GM23338 (cell line): Measurements from ENCODE around the gene CD247. TPM values are rescaled to one million over a fixed set of nuclear protein-coding genes. Genes with fewer than 3 reads are reported as not detected.

Source experiments
- ATAC-seq: fragments of 200-7000 bp; cut with Tn5 transposase; 3 replicates; pipeline ENCODE4 v1.9.1; 2020
- DNase-seq: peaks from one replicate; pipeline ENCODE4 v3.0.0-alpha.2; 2015; ENCODE audit warnings: low spot score
- H2AFZ ChIP-seq: fragments of 200-600 bp; sonication (generic); 2 replicates; pipeline ENCODE4 v1.8.0; 2016; ENCODE audit warnings: antibody characterized with exemption, mild to moderate bottlenecking, moderate library complexity
- H3F3A ChIP-seq: fragments of 200-600 bp; sonication (generic); replicated peaks from 2 replicates; pipeline ENCODE4 v1.8.0; 2017; ENCODE audit warnings: antibody characterized with exemption, mixed run types, low read depth
- H3K27ac ChIP-seq: fragments of 200-600 bp; sonication (generic); 2 replicates; pipeline ENCODE4 v1.6.1; 2016; ENCODE audit warnings: low read depth
- H3K27me3 ChIP-seq: fragments of 200-600 bp; sonication (generic); 2 replicates; pipeline ENCODE4 v1.8.0; 2016; ENCODE audit warnings: mild to moderate bottlenecking, mixed run types, moderate library complexity; ENCODE audit not compliant: insufficient read depth
- H3K36me3 ChIP-seq: fragments of 200-600 bp; sonication (generic); 2 replicates; pipeline ENCODE4 v1.8.0; 2016; ENCODE audit warnings: mild to moderate bottlenecking; ENCODE audit not compliant: insufficient read depth
- H3K4me1 ChIP-seq: fragments of 200-600 bp; sonication (generic); 2 replicates; pipeline ENCODE4 v1.8.0; 2016; ENCODE audit warnings: mild to moderate bottlenecking, moderate library complexity; ENCODE audit not compliant: insufficient read depth
- H3K4me2 ChIP-seq: fragments of 200-600 bp; sonication (generic); 2 replicates; pipeline ENCODE4 v1.7.1; 2017; ENCODE audit warnings: mixed run types
- H3K4me3 ChIP-seq: fragments of 200-600 bp; sonication (generic); 2 replicates; pipeline ENCODE4 v1.6.1; 2016; ENCODE audit warnings: mixed run types
- H3K79me2 ChIP-seq: fragments of 200-600 bp; sonication (generic); replicated peaks from 2 replicates; pipeline ENCODE4 v1.8.0; 2017; ENCODE audit warnings: mild to moderate bottlenecking; ENCODE audit not compliant: insufficient read depth
- H3K9me2 ChIP-seq: fragments of 200-600 bp; sonication (generic); 2 replicates; pipeline ENCODE4 v1.8.0; 2017; ENCODE audit not compliant: insufficient read depth
- H4K20me1 ChIP-seq: fragments of 200-600 bp; sonication (generic); replicated peaks from 2 replicates; pipeline ENCODE4 v1.8.0; 2017; ENCODE audit warnings: mild to moderate bottlenecking; ENCODE audit not compliant: insufficient read depth
- H3K27ac Mint-ChIP-seq: 2 replicates; pipeline ENCODE4 v1.8.0; 2020; ENCODE audit warnings: inconsistent platforms, mild to moderate bottlenecking, moderate library complexity, mixed read lengths
- H3K27me3 Mint-ChIP-seq: 3 replicates; pipeline ENCODE4 v1.8.0; 2022; ENCODE audit warnings: low read depth, mild to moderate bottlenecking, moderate library complexity, mixed read lengths, inconsistent platforms; ENCODE audit not compliant: insufficient read depth, poor library complexity
- H3K36me3 Mint-ChIP-seq: 3 replicates; pipeline ENCODE4 v1.8.0; 2021; ENCODE audit warnings: low read depth, mild to moderate bottlenecking, inconsistent platforms, moderate library complexity, mixed read lengths
- H3K4me1 Mint-ChIP-seq: 3 replicates; pipeline ENCODE4 v1.8.0; 2020; ENCODE audit warnings: mild to moderate bottlenecking, inconsistent platforms, mixed read lengths
- H3K4me3 Mint-ChIP-seq: 3 replicates; pipeline ENCODE4 v1.8.0; 2021; ENCODE audit warnings: moderate library complexity, mild to moderate bottlenecking, inconsistent platforms, mixed read lengths
- H3K9me3 Mint-ChIP-seq: 3 replicates; pipeline ENCODE4 v1.8.0; 2020; ENCODE audit warnings: moderate library complexity, mild to moderate bottlenecking, inconsistent platforms, mixed read lengths
- CREB1 ChIP-seq: fragments of 250-450 bp; sonication (Bioruptor Pico); IDR thresholded peaks from 2 replicates; pipeline ENCODE4 v1.5.0; 2020; ENCODE audit warnings: low read depth, mild to moderate bottlenecking, moderate library complexity
- CTCF ChIP-seq, 2 experiments: fragments of 200-600 bp in 1 of 2; sonication (generic) in 1 of 2; conservative IDR thresholded peaks; 2 replicates each; pipeline versions ENCODE4 v1.5.1 to v1.6.1; 2016 to 2017; ENCODE audit warnings: antibody characterized with exemption in 2 of 2, low read depth in 2 of 2, mild to moderate bottlenecking in 2 of 2, moderate library complexity in 1 of 2
- EZH2 ChIP-seq: fragments of 200-600 bp; sonication (generic); IDR thresholded peaks from one replicate; pipeline ENCODE4 v1.8.0; 2017; ENCODE audit warnings: antibody characterized with exemption, mild to moderate bottlenecking, low read depth; ENCODE audit not compliant: unreplicated experiment
- EZH2phosphoT487 ChIP-seq: fragments of 200-600 bp; sonication (generic); IDR thresholded peaks from one replicate; pipeline ENCODE4 v1.8.1; 2018; ENCODE audit warnings: antibody characterized with exemption; ENCODE audit not compliant: unreplicated experiment
- JUNB ChIP-seq: IDR thresholded peaks from one replicate; pipeline ENCODE4 v1.6.1; 2016; ENCODE audit warnings: antibody characterized with exemption; ENCODE audit not compliant: unreplicated experiment
- NANOG ChIP-seq: IDR thresholded peaks from 2 replicates; pipeline ENCODE4 v1.6.1; 2016; ENCODE audit warnings: antibody characterized with exemption, borderline replicate concordance
- STAT1 ChIP-seq: IDR thresholded peaks from one replicate; pipeline ENCODE4 v1.6.1; 2016; ENCODE audit warnings: antibody characterized with exemption; ENCODE audit not compliant: unreplicated experiment
- ZNF114 ChIP-seq: fragments of 250-450 bp; sonication (Bioruptor Pico); IDR thresholded peaks from 2 replicates; pipeline ENCODE4 v1.5.0; 2020; ENCODE audit warnings: mild to moderate bottlenecking, moderate library complexity
- polyA plus RNA-seq: library from polyadenylated mRNA; unstranded; fragments of >200 nt; fragmentation: Nextera tagmentation; extraction: Ambion mirVana; gene quantifications from 2 replicates; pipeline ENCODE4 v1.2.1, GENCODE V29; 2016
- total RNA-seq: library from RNA; depleted of rRNA; stranded (reverse); fragments of >200 nt; shearing (Covaris generic); gene quantifications from 2 replicates; pipeline ENCODE4 v1.2.3, GENCODE V29; 2014
- TF ChIP-seq, protein P1 (sequence below): fragments of 250-450 bp; sonication (Bioruptor Pico); IDR thresholded peaks from 2 replicates; pipeline ENCODE4 v1.5.0; 2020; ENCODE audit warnings: mild to moderate bottlenecking, moderate library complexity
- TF ChIP-seq, protein P2 (sequence below): IDR thresholded peaks from one replicate; pipeline ENCODE4 v1.6.1; 2018; ENCODE audit warnings: antibody characterized with exemption; ENCODE audit not compliant: unreplicated experiment
- TF ChIP-seq, protein P3 (sequence below): IDR thresholded peaks from 2 replicates; pipeline ENCODE4 v1.6.1; 2016; ENCODE audit warnings: antibody characterized with exemption

The CD247 gene
- total and polyA plus RNA-seq, 2 experiments from 2014 or later, result 1.2 to 1.4 TPM

DNA sequence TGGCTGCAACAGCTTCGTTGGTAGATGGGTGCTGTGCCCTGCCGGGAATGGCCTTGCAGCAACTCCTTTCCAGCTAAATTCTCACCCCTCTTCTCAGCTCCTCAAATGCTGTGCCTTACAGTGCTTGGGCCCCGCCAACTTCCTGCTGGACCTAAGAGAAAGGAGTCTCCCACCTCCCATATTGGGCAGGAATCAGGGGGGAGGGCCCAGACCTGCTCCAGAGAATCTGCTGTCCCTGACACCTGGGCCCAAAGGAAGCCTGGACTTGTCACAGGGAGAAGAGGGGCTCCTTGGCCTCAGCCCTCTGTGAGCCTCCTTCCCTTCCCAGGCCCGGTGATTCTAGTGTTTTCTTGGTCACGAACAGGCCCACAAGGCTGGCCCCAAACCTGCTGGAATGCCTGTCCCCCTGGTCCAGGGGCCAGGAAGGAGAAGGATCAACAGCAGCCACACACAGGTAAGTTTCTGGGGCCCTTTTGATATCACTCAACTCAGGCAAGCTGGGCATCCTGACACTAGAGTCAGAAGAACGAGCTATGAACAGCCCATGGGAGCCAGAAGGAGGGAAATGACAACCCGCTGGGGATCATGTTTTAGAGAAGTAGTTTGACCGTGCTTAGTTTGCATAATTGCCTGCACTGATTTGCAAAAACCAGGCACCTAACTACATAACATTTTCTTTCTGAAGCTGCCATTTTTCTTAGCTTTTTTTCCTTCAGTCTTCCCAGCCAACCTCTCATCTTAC is 86.2 kb downstream of the CD247 start (continued):
- TF ChIP-seq, protein P1, sequence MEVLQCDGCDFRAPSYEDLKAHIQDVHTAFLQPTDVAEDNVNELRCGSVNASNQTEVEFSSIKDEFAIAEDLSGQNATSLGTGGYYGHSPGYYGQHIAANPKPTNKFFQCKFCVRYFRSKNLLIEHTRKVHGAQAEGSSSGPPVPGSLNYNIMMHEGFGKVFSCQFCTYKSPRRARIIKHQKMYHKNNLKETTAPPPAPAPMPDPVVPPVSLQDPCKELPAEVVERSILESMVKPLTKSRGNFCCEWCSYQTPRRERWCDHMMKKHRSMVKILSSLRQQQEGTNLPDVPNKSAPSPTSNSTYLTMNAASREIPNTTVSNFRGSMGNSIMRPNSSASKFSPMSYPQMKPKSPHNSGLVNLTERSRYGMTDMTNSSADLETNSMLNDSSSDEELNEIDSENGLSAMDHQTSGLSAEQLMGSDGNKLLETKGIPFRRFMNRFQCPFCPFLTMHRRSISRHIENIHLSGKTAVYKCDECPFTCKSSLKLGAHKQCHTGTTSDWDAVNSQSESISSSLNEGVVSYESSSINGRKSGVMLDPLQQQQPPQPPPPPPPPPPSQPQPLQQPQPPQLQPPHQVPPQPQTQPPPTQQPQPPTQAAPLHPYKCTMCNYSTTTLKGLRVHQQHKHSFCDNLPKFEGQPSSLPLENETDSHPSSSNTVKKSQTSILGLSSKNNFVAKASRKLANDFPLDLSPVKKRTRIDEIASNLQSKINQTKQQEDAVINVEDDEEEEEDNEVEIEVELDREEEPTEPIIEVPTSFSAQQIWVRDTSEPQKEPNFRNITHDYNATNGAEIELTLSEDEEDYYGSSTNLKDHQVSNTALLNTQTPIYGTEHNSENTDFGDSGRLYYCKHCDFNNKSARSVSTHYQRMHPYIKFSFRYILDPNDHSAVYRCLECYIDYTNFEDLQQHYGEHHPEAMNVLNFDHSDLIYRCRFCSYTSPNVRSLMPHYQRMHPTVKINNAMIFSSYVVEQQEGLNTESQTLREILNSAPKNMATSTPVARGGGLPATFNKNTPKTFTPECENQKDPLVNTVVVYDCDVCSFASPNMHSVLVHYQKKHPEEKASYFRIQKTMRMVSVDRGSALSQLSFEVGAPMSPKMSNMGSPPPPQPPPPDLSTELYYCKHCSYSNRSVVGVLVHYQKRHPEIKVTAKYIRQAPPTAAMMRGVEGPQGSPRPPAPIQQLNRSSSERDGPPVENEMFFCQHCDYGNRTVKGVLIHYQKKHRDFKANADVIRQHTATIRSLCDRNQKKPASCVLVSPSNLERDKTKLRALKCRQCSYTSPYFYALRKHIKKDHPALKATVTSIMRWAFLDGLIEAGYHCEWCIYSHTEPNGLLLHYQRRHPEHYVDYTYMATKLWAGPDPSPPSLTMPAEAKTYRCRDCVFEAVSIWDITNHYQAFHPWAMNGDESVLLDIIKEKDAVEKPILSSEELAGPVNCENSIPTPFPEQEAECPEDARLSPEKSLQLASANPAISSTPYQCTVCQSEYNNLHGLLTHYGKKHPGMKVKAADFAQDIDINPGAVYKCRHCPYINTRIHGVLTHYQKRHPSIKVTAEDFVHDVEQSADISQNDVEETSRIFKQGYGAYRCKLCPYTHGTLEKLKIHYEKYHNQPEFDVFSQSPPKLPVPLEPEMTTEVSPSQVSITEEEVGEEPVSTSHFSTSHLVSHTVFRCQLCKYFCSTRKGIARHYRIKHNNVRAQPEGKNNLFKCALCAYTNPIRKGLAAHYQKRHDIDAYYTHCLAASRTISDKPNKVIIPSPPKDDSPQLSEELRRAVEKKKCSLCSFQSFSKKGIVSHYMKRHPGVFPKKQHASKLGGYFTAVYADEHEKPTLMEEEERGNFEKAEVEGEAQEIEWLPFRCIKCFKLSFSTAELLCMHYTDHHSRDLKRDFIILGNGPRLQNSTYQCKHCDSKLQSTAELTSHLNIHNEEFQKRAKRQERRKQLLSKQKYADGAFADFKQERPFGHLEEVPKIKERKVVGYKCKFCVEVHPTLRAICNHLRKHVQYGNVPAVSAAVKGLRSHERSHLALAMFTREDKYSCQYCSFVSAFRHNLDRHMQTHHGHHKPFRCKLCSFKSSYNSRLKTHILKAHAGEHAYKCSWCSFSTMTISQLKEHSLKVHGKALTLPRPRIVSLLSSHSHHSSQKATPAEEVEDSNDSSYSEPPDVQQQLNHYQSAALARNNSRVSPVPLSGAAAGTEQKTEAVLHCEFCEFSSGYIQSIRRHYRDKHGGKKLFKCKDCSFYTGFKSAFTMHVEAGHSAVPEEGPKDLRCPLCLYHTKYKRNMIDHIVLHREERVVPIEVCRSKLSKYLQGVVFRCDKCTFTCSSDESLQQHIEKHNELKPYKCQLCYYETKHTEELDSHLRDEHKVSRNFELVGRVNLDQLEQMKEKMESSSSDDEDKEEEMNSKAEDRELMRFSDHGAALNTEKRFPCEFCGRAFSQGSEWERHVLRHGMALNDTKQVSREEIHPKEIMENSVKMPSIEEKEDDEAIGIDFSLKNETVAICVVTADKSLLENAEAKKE (CRISPR knock-in tag), result no peak

- H4K20me1 ChIP-seq, result no peaks in the 10 kb centered on the region
- H3K4me2 ChIP-seq, result peak overlapping the region; percentile 5
- Mint-ChIP-seq H3K27me3 (peaks cover 16% of the 10 kb centered on the region), H3K9me3 (no peaks in the 10 kb centered on the region), H3K36me3 (no peaks in the 10 kb centered on the region), H3K4me3 (peak overlapping the region; percentile 33; the same call in 1 of the 3 replicates), H3K27ac (peak overlapping the region; percentile 92), H3K4me1 (peaks cover 60% of the 10 kb centered on the region)
- H3K4me3 ChIP-seq, result no peak overlapping the region
- no peaks in the 10 kb centered on the region; the same call in 1 of the 2 replicates for H3K9me2 ChIP-seq
- DNase-seq, result peak; percentile 30
- H3K27ac ChIP-seq, result peak overlapping the region; percentile 35
- peak; percentile 27 for ATAC-seq
- no peaks in the 10 kb centered on the region for H3K27me3 ChIP-seq
- H3K79me2 ChIP-seq, result no peaks in the 10 kb centered on the region
- peak overlapping the region; percentile 47; the same call in 1 of the 2 replicates for H2AFZ ChIP-seq
- H3K4me1 ChIP-seq, result peaks cover 47% of the 10 kb centered on the region
- H3K36me3 ChIP-seq, result no peaks in the 10 kb centered on the region
- H3F3A ChIP-seq, result peaks cover 9% of the 10 kb centered on the region; the same call in 1 of the 2 replicates
- TF ChIP-seq EZH2phosphoT487, result no peak
- TF ChIP-seq, protein P2, sequence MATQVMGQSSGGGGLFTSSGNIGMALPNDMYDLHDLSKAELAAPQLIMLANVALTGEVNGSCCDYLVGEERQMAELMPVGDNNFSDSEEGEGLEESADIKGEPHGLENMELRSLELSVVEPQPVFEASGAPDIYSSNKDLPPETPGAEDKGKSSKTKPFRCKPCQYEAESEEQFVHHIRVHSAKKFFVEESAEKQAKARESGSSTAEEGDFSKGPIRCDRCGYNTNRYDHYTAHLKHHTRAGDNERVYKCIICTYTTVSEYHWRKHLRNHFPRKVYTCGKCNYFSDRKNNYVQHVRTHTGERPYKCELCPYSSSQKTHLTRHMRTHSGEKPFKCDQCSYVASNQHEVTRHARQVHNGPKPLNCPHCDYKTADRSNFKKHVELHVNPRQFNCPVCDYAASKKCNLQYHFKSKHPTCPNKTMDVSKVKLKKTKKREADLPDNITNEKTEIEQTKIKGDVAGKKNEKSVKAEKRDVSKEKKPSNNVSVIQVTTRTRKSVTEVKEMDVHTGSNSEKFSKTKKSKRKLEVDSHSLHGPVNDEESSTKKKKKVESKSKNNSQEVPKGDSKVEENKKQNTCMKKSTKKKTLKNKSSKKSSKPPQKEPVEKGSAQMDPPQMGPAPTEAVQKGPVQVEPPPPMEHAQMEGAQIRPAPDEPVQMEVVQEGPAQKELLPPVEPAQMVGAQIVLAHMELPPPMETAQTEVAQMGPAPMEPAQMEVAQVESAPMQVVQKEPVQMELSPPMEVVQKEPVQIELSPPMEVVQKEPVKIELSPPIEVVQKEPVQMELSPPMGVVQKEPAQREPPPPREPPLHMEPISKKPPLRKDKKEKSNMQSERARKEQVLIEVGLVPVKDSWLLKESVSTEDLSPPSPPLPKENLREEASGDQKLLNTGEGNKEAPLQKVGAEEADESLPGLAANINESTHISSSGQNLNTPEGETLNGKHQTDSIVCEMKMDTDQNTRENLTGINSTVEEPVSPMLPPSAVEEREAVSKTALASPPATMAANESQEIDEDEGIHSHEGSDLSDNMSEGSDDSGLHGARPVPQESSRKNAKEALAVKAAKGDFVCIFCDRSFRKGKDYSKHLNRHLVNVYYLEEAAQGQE, result no peak
- TF ChIP-seq JUNB, result no peak
- no peak for TF ChIP-seq EZH2
- no peak for TF ChIP-seq CREB1 (CRISPR knock-in tag)
- TF ChIP-seq NANOG, result no peak
- TF ChIP-seq, protein P3, sequence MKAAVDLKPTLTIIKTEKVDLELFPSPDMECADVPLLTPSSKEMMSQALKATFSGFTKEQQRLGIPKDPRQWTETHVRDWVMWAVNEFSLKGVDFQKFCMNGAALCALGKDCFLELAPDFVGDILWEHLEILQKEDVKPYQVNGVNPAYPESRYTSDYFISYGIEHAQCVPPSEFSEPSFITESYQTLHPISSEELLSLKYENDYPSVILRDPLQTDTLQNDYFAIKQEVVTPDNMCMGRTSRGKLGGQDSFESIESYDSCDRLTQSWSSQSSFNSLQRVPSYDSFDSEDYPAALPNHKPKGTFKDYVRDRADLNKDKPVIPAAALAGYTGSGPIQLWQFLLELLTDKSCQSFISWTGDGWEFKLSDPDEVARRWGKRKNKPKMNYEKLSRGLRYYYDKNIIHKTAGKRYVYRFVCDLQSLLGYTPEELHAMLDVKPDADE, result no peak
- TF ChIP-seq STAT1, result no peak
- no peak for TF ChIP-seq ZNF114 (CRISPR knock-in tag)
- TF ChIP-seq CTCF (conservative IDR thresholded peaks at IDR 0.05; ENCODE audit: low read depth in 2 of 2), result no peak
Measured at GRCh38 chr1:167431261-167431908, 86.9 kb downstream of the CD247 start.
